Activated CD8-positive, alpha-beta memory T cell treated with anti-CD3 and anti-CD28 coated beads for 1 hour (primary cell): ENCODE measurements around the gene SLC23A1.
"Not testable (repeated sequence)": the region's sequence is repeated elsewhere in the genome, so short reads cannot be mapped to it uniquely, and the experiment has no call there.

ENCODE experiments used
- DNase-seq, 2 donors: peaks; one replicate each; pipeline ENCODE4 v3.0.0-alpha.2; 2020; ENCODE audit warnings: low read depth in 1 of 2; ENCODE audit errors: extremely low read depth in 1 of 2

SLC23A1 gene

DNA sequence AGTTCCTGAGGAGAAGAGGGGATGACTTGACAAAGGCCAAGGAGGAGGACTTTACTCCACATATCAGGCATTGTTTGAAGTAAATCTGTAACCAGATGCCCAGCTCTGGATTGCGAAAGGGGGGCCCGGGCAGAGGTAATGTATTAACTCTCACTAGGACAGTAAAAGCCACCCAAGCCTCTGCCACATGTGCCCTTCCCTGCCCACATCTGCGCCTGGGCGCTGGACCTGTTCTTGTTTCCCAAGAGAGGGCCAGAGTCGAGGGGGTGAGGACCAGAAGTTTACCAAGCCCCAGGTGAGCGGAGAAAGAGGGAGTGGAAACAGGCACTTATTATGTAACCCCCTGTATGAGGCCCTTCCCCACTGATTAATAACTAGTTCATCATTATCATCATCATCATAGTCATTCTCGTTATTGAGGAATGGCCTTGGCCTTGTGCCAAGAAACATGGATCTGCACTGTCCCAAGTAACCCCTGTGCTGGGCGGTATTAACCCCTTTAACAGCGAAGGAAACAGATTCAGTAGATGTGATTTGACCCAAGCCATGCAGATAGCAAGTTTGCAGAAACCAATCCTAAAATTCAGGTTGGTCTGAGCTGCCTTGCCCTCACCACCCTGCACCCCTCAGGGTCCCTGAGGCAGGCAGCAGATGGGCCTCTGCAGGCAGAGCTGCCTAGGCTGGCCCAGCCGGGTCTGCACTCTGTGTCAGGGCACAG, at the start of gene SLC23A1:
Gene SLC23A1 (minus strand): TSS at position 23 of the 718 bp plus-strand sequence. CDS start 44 bp downstream, outside the sequence.
- DNase-seq: no peak

GRCh38 chr5:139431706-139432105, 48.6 kb upstream of the SLC23A1 start:
- DNase-seq: no peak

DNA sequence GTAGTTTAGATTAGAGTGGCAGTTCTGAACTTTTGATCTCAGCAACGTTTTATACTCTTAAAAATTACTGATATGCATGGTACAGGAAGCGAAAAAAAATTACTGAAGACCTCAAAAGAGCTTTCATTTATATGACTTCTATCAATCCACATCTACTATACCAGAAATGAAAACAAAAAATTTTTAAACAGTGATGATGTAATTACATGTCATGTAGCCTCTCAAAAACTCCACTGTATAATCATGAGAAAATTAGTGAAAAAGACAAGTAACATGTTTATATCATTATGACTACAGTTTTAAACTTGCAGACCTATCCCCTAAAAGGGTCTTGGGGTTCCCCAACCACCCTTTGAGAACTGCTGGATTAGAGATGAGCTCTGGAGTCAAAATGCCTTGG, 46.9 kb upstream of the SLC23A1 start:
- DNase-seq: no peak

DNA sequence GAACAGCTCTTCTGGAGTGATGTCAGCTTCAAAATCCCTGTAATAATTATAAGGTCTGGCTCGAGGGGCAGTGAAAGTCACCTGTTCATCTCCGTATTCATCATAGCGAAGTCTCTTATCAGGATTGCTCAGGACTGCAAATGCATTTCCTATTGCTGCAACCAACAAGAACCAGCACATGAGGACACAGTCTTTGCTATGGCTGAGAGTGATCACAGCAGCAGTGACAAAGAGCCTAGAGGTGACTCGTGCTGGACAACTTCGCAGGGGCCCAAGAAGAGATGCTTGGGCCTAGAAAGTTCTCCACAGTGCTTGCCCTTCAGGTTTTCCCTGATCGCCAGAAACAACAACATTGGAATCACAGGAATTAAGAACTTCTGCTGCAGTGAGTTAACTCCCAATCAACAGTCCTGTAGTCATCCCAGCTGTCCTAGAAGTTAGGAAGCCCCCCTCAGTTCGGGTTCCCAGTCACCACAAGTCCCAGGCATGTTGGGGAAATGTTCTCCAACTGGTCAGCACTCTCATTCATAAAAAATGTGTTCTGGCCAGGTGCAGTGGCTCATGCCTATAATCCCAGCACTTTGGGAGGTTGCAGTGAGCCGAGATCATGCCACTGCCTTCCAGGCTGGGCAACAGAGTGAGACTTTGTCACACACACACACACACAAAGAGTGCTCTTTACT, 43.2 kb upstream of the SLC23A1 start:
- no peak for DNase-seq

GRCh38 chr5:139425497-139425896, 42.4 kb upstream of the SLC23A1 start:
- no peak for DNase-seq

- DNase-seq: peak in 1 of 2 donors; percentile 21
Observed at GRCh38 chr5:139422307-139422893, 39.3 kb upstream of the SLC23A1 start.

DNA sequence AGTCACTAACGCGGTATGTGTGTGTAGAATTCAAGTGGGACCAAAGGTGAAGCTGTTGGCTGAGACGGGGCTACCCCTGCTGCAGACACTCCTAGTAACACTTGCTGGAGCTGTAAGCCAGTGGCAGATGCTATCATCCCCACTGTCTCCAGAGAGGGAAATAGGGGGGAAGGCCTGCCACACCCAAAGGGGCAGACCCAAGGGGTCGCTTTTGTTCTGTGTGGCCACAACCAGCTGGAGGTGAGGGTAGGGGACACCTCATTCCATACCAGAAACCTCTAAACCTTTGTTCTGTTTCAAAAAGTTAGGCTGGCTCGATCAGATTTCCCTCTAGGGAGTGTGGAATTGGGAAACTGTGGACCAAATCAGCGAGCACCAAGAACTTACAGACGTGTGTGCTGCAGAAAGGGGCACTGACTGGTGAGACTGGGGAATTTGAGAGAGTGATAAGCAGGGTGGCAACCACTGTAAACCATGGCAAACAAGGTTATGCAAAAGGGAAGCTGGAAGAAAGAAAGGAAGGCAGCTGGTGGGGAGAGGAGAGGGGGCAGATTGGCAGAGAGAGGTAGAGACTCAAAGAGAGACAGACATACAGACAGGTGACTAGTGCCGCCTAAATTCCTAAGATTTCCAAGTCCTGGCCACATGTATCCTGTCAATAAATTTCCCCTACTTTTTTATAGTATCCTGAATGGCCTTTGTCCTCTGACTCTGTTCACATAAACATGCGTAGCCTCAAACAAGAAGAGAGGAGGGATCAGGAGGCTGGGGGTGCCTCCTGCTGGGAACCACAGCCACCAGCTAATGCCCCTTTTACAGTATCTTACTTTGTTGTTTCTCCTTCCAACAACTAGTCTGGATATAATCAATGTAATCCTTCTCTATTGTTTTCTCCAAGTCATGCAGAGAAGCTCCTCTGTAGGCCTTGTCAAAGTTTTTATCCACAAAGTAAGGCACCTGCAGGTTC, 36.4 kb upstream of the SLC23A1 start:
- DNase-seq: no peak

DNA sequence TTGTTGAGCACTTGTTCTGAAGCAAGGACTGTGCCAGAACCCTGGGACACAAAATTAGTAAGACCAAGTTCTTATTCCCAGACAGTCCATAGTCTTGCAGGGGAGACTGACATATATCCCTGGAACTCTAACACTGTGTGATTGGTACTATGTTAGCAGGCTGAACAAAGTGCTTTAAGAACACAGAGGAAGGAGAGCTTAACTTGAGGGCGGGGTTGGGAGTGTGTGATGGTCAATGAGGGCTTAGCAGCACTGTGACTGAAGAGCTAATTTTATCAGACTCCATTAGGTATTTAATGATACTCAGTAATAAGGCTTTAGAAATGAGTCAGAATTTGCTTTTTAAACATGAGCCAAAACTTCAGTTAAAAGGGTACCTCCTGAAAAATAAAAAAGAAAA, 35.7 kb upstream of the SLC23A1 start:
- DNase-seq: no peak

DNA sequence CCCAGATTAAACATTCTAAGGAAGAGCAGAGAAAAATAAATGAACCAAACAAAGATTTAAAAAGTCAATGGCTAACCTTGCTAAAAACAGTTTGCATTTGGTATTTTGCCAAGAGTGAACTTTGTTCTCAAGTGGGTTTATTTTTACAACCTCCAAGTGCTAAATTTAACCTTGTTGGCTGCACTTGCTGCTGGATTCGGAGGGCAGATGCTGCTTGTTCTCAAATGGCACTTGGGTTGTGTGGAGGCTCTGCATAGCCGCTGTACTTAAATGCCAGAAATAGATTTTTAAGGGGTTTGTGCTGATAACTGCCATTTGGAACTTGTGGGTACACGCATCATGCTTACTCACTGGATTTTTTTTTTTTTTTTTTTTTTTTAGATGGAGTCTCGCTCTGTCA, 34.1 kb upstream of the SLC23A1 start:
- DNase-seq: no peak

DNA sequence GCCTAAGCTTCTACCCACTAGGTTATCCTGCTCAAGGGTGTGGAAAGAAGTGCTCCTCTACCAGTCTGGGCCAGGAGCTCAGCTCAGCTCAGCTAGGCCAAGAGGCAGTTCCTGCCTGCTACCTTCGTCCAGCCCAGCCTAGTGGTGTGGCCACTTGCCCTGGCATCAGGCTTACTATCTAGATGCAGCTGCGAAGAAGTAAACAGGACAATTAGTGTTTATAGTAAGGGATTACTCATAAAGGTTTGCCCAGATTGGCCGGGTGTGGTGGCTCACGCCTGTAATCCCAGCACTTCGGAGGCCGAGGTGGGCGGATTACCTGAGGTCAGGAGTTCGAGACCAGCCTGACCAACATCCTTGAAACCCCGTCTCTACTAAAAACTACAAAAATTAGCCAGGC, 33.6 kb upstream of the SLC23A1 start:
- no peak for DNase-seq

DNA sequence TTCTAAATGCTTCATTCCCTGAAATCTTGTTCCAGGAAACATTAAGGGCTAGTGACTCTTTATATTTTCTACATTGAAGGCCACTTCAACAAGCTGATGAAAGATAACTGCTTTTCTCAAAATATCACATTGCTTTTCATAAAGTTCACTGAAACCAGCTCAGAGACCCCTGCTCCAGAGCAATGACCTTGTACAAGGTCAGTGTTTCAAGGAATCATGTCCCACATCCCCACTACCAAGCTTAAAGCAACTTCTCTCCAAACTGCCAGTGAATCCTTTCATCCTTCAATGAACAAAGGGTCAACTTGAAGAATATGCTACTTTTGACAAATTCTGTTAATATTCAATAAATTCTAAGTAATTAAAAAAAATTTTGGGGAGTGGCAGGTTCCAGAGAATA, 32.8 kb upstream of the SLC23A1 start:
- no peak for DNase-seq

- DNase-seq: no peak
Observed at GRCh38 chr5:139415221-139415861, 32.2 kb upstream of the SLC23A1 start.

DNA sequence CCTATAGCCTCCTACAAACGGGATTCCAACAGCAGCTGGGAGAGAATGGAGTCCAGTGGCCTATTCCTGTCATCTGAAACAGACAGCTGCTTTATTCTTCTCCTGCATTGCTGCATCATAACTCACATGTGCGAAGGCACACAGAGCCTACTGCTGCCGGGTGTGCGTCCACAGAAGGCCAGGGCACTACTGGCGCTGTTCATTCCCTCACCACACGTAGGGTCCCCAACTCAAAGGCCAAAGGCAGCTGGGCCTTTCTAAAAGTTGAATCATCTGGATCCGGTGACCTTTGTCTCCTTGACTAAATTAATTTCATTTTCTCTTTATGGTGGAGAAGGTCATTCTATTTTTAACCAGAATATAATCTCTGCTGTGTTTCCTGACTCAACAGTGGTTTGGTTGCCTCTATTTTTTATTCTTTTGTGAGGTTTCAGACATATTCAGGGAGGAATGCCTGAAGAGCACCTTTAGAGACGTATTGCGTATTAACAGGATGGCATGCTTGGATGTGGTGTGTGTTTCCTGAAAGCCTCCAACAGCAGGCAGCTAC, 31.6 kb upstream of the SLC23A1 start:
- DNase-seq: no peak

- no peak for DNase-seq
Observed at GRCh38 chr5:139413963-139414362, 30.9 kb upstream of the SLC23A1 start.

DNA sequence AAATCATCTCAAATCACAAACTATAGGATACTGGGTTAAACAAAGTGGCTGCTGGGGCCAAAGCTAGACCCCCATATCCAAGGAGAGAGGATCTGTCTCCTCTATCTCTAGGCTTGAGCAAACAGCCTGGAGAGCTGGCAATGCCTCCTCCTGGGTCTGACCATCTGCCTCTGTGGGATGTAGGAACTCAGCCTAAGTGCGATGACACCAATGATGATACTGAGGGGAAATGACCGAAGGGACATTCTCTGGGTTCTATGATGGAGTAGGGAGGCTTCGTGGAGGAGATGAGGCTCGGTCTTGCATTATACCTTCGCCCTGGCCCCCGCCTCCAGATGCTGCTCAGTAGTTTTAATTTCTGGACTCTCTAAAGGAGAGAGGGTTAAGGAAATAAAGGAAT, 30.1 kb upstream of the SLC23A1 start:
- no peak for DNase-seq

DNA sequence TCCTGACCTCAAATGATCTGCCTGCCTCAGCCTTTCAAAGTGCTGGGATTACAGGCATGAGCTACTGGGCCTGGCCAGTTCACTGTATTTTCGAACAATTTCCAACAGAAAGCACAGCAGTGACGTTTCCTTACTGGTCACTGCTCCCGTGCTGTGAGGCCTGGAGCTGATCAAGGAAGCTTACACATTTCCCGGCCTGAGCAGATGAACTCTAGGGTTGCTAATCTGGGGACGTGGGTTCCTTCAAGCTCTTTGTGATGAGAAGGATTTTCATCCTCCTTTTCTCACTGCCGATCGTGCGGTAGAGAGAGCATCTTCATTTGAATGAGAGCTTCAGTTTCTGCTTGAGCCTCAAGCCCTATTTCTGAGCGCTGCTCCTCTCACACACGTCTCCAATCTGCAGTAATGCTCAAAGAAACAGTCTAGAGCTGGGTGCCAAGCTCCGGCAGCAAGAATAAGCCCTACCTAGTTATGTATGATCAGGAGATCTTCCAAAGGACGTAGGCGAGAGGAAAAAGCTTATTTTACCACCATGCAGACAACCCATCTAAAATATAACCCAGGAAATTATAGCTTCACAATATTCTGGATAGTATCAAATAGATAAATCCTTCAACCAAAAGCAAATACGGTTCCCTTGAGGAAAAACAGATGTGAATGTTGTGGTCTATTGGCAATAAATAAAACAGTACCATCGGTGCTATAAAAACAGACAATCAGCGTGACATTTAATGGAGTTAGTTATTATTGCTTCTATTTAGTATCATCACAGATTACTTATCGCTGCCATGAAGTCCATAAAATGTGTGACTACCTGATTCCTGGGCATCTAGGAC, 28.1 kb upstream of the SLC23A1 start:
- no peak for DNase-seq

DNA sequence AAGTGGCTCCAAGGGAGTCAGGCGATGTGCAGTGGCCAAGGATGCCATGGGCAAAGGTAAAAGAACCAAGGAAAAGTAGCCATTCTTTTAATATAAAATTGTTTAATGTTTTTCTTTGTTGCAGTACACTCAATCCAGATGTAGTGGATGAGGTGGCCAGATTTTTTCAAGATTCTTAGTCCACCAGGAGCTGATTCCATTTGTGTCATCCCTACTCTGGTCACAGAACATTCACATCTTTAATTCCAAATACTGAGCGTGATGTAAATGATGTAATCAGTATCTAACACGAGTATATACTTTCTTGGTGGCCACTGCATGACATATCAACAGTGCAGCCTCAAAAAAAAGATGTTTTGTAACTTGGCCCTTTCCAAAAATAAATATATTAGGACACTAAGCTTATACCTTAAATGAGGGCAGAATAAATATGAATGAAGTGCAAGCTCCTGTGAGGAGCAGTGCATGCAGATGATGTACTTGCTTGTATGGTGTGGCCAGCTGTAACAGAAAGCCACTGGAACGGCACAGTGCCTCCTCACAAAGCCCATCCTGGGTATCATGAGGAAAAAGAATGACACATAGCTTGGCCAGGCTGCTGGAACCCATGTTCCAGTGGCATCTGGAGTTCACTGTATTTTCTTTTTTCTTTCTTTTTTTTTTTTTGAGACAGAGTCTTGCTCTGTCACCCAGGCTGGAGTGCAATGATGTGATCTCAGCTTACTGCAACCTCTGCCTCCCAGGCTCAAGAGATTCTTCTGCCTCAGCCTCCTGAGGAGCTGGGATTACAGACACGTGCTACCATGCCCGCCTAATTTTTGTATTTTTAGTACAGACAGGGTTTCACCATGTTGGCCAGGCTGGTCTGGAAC, 27.3 kb upstream of the SLC23A1 start:
- DNase-seq: no peak

GRCh38 chr5:139409116-139409515, 26.0 kb upstream of the SLC23A1 start:
- DNase-seq: not testable (repeated sequence)
